GM18870 (cell line): ENCODE results near the gene RBM47.
"Not testable (repeated sequence)": the region's sequence is repeated elsewhere in the genome, so short reads cannot be mapped to it uniquely, and the experiment has no call there.

Source experiments
- ATAC-seq: cut with Tn5 transposase; IDR thresholded peaks from one replicate; pipeline ENCODE4 v1.9.1; 2021; ENCODE audit warnings: moderate library complexity; ENCODE audit not compliant: unreplicated experiment

RBM47 gene

DNA sequence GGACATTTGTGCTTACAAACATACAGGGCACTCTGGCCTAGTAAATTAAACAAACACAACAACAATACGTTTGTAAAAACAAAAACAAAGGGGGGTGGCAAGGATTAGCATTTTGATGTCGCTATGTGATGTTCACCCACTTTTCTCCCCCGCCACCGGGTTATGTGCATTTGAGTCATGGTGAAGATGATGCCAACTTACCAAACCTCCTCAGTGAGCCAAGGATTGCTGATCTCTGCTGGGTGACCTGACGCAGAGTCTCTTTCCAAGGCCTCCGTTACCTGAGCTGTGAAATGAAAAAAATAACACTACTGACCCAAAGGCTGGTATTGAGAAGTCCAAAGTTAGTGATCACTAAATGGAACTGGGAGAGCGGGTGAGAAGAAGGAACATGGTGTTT is 85.4 kb downstream of the RBM47 start:
- ATAC-seq, result no peak

DNA sequence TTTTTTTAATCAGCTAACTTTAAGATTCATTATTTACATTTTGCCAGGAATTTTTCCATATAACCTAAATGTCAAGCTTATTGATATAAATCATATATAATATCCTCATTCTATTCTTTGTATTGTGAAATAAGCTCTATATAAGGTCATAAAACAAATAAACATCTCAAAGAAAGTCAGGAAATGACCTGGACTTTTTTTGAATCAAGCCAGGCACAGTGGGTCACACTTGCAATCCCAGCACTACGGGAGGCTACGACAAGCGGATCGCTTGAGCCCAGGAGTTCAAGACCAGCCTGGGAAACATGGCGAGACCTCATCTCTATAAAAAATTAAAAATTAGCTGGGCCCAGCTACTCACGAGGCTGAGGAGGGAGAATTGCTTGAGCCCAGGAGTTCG is 88.9 kb downstream of the RBM47 start:
- ATAC-seq, result no peak

- ATAC-seq, result no peak
Measured at GRCh38 chr4:40536032-40536431, 93.6 kb downstream of the RBM47 start.

GRCh38 chr4:40531636-40532023 is 98.0 kb downstream of the RBM47 start:
- ATAC-seq, result no peak

DNA sequence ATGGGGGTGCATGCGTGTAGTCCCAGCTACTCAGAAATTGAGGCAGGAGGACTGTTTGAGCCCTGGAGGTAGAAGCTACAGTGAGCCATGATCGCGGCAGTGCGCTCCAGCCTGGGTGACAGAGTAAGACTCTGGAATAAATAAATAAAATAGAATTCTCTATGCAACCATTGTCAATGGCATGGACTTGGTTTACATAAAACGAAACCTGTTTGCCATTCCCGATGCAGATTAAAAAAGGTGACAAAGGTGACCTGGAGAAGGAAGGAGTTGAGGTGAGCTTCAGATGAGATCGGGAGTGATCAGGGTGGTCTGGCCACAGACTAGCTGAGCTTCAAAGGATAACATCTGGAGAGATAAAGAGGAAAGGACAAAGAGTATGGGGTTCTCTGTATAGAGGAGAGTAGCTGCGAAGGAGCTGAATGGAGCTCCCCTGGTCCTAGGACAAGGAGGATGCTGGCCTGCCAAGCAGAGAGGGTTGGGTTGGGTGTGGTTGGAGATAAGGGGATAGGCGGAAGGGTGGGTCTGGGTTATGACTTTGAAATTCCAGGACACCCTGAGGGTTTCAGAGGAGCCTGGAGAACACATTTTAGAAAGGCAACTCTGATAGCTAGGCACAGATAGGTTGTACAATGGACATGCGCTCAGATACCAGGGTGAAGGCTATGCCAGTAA is 98.6 kb downstream of the RBM47 start:
- ATAC-seq, result no peak

DNA sequence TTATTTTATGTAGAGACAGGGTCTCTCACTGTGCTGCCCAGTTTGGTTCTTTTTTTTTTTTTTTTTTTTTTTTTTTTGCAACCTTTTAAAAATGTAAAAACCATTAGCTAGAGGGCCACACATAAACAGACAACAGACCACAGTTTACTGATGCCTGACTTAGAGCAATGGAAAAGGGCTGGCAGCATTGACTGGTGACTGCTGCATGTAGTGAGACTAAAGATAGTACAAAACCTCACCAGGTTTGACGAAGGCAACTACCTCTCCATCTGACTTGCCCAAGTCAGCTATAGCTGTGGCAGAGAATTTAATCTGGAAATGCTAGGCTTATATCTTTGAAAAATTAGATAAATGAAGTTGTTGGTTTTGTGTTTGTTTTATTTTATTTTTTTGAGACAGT is 102.9 kb downstream of the RBM47 start:
- no peak for ATAC-seq

GRCh38 chr4:40525752-40526598 is 103.7 kb downstream of the RBM47 start:
- ATAC-seq, result no peak

DNA sequence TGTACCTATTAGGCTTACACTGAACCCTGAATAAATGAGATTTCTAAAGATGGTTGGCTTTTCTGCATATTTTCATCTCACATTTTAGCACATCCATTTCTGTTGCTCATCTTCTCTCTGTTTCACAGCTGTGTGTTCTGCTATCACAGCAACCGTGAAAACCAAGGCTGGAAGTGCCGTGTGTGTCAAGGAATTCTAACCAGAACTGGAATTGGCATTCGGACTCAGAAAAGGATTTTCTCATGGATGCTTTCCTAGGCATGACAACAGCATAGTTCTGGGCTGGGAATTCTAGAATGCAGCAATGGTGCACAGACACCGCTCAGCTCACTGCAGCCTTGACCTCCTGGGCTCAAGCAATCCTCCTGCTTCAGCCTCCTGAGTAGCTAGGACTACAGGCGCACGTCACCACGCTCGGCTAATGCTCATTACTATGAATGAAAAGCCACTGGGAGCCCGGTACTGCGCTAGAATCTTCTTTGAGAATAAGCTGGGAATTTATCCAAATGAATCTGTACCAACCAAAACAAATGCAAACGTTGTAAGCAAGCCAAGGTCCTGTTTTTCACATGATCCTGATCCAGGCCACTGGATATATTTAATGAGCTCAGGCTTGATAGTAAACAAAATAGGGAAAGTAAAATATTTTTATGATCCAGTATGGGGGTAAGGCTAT is 105.2 kb downstream of the RBM47 start:
- no peak for ATAC-seq

DNA sequence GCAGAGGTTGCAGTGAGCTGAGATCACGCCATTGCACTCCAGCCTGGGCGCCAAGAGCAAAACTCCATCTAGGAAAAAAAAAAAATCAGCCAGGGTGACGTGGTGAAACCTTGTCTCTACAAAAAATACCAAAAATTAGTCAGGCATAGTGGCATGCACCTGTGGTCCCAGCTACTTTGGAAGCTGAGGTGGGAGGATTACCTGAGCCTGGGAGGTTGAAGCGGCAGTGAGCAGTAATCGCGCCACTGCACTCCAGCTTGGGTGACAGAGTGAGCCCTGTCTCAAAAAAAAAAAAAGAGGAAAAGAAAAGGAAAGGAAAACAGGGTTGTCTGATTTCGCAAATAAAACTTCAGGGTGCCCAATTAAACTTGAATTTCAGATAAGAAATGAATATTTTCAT is 106.1 kb downstream of the RBM47 start:
- ATAC-seq, result no peak

- ATAC-seq, result no peak
Measured at GRCh38 chr4:40521957-40522356, 107.7 kb downstream of the RBM47 start.

DNA sequence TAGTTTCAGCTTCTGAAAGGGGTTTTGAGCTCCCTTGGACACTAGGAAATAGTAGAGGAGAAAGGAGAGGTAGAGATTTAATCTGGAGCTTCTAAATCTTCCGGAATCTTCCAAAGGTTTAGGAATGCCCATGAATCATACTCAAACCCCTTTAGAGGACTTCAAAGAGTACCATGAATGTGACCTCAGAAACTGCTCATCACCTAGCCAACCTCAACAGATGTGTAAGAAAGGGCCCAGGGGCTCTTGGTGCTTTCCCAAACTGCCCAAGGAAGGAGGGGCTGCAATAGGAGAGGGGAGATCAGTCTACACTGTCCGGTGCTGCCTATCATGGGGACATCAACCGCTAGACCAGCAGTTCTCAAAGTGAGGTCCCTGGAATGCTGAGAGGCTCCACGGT is 109.1 kb downstream of the RBM47 start:
- no peak for ATAC-seq

DNA sequence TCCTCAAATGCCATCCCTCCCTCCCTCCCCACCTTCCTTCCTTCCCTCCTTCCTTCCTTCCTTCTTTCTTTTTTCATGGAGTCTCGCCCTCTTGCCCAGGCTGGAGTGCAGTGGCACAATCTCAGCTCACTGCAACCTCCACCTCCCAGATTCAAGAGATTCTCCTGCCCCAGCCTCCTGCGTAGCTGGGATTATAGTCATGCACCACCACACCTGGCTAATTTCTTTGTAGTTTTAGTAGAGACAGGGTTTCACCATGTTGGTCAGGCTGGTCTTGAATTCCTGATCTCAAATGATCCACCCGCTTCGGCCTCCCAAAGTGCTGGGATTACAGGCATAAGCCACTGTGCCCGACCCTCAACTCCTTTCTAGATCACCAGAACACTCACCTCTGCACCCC is 112.6 kb downstream of the RBM47 start:
- not testable (repeated sequence) for ATAC-seq

DNA sequence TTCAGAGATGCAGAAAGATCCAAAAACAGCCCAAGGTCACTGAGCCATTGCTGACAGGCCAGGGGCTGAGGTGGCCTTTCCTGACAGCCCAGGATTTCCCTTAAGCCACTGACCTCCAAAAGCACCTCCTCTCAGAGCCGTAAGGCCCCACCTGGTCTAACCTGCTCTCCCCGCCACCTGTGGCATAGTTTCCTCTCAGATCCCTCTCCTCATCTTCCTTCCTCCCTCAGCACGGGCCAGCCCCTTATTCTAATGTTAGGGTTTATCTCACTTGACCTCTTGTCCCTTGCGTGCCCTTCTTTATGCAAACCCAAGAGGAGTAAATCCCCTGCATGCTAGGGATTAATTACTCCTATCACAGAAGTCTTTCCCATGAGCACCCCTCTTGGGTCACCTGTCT is 113.0 kb downstream of the RBM47 start:
- no peak for ATAC-seq

DNA sequence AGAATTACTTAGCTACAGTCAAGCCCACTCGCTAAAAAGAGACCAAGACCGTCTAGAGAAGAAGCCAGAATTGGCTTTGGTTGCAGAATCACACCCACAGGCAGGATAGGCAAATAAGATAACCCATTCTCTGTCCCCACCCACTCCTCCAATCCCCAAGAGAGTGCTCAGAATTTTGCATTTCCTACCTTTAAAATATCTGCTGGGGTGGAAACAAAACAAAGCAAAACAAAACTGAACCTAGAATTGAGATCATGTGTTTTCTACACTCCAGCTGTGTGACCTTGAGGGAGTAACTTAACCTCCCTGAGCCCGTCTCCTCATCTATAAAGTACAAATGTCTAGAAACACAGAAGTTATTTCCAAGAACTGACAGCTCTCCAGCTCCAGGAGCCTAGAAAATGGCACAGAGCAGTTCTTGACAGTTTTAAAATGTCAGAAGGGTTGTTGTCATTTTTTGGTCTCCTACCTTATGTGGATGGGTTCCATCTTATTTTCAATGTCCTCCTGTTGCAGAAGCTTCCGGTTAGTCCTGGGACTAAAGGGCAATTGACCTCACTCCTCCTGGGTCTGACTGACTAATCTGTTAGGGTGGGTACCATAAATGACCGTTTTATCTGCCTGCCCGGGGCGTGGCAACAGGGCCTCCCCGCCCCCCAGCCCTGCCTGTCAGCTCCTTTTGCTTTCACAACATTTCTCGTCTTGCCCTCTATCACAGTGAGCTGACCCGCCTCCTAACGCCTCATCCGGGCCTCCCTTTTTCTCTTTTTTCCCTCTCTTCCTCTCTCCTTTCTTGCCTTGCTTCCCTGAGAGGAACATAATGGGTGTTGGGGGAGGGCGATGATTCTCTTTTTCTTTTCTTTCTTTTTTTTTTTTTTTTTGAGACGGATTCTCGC is 114.0 kb downstream of the RBM47 start:
- ATAC-seq, result peak; percentile 87

- ATAC-seq, result no peak
Measured at GRCh38 chr4:40515037-40515397, 114.6 kb downstream of the RBM47 start.

DNA sequence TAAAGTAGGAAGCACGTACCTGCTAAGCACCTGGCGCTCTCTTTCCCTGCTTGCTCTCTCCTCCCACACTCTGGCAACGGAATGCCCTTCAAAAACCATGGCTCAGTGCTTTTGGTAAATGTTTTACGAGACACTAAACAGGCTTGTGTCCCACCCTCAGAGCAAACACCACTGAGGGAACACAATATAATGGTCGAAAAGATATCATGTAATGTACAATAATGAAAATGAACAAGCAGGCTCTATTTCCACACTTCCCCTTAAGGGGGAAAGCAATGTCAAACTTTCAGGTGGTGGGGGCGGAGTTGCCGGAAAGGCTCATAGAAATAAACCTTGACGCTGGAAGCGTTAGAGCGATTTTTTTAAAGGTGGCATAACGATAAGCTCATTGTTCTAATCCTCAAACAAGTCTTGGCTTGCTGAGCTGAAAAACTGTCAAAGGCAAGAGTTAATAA is 115.1 kb downstream of the RBM47 start:
- ATAC-seq, result no peak

DNA sequence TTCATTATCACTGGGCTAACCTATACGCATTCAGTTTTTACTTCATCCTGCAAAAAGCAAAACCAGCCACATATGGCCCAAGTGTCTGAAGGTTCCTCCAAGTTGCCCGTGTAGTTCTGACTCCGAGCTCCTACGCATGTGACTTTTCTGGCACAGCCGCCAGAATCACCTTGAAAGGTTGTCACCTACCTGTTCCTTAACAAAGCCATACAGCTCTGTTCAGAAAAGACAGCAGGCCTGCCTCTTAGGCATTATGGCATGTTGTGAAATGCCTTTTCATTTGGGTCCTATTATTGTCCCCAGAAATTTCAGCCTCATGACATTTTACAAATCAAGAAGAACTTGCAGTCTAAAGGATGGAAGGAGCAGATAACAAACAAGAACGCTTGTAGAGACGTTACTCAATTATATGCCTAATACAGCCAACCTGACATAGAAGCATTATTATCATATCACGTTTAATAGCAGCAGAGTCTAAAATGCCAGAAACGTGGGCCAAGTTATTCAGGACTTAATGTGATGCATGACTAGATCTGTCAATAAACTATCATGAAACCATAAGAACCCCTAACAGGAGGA is 118.5 kb downstream of the RBM47 start:
- ATAC-seq, result no peak

DNA sequence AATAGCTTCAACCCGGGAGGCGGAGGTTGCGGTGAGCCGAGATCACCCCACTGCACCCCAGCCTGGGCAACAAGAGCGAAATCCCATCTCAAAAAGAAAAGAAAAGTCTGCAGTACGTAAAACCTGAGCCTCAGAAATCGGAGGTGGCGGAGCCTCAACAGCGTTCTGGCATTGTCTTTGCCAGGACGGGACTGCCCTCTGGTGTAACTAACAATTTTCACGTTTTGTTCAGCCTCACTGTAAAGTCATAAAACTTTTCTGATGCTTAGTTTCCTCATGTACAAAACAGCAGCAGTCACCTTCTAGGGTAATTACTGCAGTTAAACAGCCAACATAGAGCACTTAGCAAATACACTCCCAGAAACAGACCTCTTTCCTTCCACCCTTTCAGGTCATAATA is 121.7 kb downstream of the RBM47 start:
- no peak for ATAC-seq

DNA sequence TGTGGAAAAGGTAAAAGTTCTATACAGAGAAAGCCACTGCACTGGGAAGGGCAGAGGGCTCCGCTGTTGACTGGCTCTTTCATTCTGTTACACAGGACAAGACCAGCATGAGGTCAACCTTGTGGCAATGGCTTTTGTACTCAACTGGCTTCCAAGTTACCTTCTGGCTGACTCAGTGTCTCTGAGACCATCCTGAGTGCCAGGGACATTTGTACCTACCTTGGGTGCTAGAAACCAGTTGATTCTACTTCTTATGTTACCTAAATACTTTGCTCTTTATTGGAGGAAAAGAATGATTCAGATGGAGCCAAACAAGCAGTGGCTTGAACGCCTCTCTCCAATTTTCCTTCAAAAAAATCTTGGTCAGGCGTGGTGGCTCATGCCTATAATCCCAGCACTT is 123.2 kb downstream of the RBM47 start:
- no peak for ATAC-seq

DNA sequence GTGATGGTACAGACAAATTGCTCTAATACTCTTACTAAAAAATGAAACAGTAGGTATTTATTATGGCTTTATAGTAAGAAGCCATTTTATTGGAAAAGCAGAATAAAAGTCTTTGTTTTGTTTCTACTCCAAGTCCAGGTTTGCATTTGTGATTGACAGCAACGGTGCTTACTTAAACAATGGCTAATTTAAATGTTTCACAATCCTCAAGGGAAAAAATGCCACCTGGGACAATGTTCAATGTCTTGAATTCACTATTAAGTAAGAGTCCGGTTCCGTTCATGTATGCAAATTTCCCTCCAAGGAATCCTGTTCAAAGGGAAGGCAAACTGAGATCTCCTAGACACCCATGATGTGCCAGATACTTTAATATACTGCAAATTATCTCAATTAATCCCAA is 123.6 kb downstream of the RBM47 start:
- no peak for ATAC-seq

GRCh38 chr4:40502934-40503333 is 126.7 kb downstream of the RBM47 start:
- ATAC-seq, result peak; percentile 60
